ENCODE results near the gene ALKBH8. TPM values are rescaled to one million over a fixed set of nuclear protein-coding genes. Genes with fewer than 3 reads are reported as not detected.
A peak's percentile ranks its signal among the peaks of the same experiment; 100 is the strongest.

Gene ALKBH8, protein sequence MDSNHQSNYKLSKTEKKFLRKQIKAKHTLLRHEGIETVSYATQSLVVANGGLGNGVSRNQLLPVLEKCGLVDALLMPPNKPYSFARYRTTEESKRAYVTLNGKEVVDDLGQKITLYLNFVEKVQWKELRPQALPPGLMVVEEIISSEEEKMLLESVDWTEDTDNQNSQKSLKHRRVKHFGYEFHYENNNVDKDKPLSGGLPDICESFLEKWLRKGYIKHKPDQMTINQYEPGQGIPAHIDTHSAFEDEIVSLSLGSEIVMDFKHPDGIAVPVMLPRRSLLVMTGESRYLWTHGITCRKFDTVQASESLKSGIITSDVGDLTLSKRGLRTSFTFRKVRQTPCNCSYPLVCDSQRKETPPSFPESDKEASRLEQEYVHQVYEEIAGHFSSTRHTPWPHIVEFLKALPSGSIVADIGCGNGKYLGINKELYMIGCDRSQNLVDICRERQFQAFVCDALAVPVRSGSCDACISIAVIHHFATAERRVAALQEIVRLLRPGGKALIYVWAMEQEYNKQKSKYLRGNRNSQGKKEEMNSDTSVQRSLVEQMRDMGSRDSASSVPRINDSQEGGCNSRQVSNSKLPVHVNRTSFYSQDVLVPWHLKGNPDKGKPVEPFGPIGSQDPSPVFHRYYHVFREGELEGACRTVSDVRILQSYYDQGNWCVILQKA
- 10.0 and 11.1 TPM in 2 replicates for total RNA-seq (2014; rRNA removed; shearing (Covaris generic))

DNA sequence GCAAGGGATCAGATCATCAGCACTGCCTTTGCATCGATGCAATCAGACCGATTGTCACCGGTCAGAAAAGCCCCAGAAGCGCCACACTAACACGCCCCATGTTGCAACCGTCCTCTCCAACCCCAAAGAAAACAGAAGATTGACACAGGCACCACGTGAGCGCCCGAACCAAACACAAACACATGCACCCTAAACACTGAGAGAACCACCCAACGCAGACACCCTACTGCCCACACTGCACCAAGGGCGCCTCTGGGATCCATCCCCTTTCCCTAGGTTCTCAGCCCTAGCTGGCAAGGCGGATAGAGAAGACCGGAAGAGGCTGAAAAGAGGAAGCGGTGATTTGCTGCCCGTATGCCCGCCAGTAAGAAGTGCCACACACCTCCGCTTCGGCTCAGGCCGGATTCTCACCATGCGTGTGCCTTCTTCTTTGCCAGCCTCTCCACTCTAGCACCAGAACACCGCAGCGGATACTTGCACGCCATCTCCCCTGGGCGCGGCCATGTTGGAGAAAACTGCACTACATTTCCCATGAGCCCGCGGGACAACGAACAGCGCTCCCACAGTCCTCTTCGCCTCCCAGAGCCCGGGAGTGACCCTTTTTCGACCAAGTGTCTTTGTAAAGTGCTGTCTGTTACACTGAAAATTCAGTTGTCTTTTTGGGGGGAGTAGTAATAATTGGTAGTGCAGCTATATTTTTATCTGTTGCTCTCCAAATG lies at the start of gene ALKBH8:
ALKBH8 (minus strand) TSS at position 517 of the 719 bp plus-strand sequence. CDS start 4,842 bp downstream, outside the sequence.
- DNase-seq (ENCODE audit: low read depth) = peak; percentile 76

DNA sequence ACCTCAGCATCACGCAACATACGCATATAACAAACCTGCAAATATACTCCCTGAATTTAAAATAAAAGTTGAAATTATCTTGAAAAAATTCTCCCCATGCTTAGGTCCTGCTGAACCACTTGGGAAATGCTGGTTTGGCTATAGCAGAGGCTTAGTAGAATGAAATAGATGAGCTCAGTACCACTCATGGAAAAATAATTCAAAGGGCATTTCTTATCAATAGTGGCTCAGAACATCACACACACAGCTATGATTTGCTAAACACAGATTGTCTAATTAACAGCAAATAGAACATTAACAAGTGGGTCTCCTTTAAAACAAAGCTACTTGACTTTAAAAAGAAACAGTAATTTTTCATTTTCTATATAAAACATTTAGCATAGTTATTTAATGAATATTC lies 46.9 kb upstream of the ALKBH8 start:
- DNase-seq (ENCODE audit: low read depth) = no peak

DNA sequence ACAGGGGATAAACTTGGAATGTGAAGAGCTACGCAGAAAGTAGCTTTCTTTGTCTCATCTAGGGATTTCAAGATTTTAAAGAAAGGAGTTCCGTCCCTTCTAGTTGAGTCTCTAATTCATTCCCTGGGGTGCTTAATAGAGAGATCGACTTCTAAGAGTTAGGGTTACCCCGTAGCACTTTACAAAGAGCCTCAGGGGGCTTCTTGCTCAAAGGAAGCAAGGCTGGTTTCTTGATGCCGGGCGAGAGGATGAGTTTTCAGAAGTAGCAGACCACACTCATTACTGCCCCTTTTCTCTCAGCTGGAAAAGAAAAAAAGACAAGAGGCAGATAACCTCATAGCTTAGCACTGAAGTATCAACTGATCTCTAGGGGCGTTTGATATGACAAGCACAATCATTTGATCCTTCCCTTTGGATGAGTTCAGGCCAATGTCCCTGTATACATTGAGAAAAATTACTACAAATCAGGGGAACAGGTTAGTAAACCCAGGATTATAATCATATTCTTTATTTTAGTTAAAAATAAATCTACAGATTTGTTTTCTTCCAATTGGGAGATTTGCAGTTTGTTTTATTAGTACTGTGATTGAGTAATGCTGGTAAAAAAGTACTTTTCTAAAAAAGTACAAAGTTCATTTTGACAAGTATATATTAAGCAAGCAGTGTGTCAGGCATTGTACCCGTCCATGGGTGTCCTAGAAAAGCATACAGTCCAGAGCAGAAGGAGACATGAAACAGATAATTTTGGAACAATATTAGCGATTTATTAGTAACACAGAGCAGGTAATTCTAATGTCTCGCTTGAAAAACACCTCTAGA lies 44.1 kb upstream of the ALKBH8 start:
- no peak for DNase-seq (ENCODE audit: low read depth)

DNA sequence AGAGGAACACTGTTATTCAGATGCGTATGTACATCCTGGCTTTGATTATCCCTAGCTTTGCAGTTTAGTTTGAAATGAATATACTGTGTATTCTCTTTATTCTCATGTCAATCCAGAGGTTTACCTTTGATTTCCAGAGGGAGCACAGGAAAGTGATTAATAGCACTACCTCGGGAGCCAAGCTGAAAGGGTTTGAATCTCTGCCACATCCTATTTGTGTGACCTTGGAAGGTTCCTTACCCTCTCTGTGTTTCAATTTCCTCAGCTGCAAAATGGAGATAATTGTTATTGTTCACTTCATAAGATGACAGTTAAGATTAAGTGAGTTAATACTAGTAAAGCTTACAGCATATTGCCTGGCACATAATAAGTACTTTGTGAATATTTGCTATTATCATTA lies 43.3 kb upstream of the ALKBH8 start:
- no peak for DNase-seq (ENCODE audit: low read depth)

DNA sequence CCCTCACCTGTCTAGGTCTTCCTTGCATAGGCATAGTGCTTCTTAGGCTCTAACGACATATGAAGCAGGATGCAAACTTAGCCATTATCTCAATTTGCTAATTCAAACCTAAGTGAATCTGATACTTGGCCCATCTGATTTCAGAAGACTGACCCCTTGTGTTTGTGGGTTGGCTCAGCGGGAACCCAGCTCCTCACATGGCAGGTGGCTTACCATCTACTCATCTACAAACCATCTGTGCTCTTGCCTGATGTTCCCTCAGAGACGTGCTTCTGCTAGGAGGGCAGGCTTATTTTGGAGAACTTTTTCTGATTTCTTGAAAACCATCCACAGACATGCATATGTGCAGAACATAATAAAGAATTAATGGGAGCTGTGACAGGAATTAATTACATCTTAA lies 40.6 kb upstream of the ALKBH8 start:
- DNase-seq (ENCODE audit: low read depth) = no peak

DNA sequence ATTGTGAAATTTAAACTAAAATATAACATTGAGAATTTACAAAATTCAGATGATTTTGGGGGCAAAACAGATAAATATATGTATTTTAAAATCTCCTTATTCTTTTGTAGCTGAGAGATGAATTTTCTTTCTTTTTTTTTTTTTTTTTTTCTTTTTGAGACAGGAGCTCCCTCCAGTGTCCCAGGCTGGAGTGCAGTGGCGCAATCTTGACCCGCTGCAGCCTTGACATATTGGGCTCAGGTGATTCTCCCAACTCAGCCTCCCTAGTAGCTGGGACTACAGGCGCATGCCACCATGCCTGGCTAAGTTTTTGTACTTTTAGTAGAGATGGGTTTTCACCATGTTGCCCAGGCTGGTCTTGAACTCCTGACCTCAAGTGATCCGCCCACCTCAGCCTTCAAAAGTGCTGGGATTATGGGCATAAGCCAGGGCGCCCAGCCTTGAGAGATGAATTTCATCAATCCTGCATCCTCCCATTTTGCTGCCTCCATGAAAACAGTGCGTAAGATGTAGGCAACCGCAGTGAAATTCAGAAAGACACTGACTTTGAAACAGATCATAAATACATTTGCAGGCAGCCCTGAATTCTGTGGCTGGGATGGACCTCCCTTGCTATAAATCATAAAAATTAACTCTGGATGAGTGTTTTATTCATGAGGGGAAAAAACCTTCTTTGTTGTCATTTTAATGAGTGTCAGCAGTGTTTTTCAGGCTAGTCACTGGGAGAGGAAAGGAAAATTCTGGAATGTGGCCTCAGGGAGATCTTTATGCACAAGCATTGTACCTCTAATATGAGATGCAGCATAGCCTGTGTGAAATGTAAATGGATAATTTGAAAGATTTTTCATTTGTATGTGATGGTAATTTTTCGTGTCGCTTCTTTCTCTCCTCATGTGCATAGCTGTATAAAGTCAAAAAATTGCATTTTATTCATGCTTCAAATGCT lies 39.8 kb upstream of the ALKBH8 start:
- no peak for DNase-seq (ENCODE audit: low read depth)

DNA sequence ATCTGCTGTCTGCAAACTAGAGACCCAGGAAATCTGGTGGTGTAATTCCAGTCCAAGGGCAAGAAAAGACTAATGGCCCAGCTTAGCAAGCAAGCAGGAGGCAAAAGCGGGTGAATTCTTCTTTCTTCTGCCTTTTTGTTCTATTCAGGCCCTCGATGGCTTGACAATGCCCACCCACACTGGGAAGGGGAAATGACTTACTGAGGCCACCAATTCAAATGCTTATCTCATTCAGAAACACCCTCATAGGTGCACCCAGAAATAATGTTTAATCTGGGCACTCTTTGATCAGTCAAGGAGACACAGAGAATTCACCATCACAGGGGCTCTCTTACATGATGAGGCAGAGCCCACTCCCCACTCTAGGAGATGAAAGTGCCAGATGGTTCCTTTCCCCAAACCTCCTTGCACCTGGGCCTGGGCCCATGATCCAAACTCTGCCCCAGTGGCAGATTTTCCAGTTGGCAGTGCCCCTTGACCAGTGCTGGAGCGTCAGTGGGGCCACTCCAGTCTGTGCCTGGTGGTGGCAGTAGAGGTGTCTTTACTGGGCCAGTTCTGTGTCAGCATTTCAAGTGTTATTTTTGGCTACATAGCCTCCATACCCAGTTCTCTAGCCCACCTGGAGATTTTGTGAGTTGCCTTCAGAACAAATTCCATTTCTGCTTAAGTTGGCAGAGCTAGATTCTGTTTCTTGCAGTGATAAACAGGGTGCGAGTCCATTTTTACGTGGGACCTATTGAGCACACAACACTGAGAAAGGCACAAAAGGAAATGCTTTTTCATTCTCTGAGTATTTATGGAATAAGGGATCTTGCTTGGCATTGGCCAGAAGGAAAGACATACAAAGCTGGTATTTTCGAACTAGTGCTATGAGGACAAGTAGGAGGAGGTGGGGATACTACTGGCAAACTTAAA lies 32.9 kb upstream of the ALKBH8 start:
- DNase-seq (ENCODE audit: low read depth) = peak; percentile 42

DNA sequence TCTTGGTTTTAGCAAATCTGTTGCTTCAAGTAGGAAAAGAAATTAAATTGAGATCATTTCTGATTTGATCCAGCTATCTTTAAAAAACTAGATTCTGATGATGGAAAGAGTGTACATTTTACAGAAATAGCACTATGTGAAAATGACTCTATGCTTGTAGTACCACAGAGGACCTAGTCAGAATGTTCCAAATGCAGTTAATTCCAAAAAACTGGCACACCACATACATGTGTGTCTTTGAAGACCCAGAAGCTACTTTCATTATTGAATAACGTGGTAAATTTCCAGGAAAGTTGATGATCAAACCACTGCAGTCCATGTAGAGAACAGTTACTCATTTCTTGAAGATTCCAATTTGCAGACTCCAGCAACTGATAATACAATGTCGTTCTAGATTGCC lies 29.2 kb upstream of the ALKBH8 start:
- DNase-seq (ENCODE audit: low read depth) = no peak

DNA sequence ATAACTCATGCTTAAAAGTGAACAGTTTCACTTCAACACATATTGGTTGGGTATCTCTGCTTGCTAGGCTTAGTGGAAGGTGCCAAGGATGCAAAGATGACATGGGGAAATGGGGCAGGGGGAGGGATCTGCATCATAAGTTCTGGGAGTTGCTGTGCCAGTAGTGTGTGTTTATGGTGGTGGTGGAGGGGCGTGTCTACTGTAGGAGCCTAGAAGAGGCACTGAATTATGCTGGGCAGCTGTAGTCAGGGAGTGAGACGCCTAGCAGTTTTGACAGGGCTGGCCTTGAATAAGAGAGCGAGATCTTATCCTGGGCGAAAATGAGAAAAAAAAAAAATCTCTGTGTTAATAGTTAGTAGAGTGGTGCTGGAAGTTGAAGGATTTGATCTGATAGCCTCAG lies 28.4 kb upstream of the ALKBH8 start:
- DNase-seq (ENCODE audit: low read depth) = no peak

DNA sequence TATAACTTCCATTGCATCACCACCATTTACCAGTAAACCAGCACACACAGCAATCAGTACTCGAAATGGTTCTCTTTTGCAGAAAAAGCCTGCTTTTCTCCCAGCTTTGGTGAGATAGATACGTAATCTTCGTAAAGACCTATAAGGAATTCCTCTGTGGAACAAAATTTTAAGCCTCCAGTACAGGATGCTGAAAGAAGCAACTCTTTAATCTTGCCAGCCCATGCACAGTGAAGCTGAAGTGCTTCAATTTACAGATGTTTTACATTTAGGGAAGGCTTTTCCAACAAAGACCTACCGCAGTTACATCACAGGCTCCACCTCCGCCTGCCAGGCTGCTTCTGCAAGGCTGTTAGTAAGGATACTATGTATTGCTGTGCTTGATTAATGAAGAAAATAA lies 27.3 kb upstream of the ALKBH8 start:
- DNase-seq (ENCODE audit: low read depth) = no peak

DNA sequence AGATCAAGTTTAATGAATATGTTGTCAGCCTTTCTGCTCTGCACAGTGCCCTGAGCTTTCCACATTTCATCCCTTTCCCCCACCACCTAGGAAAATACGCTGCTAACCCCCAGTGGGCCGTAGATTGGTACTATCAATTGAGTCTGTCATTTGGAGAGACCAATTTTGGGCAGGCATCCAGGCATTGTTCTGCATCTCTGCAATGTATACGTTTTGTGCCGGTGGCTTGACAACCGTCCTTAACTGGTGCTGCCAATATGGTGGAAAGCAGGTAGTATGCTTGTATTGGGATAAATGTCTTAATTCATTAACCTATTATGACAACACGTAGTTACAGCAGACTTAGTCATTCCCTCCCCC lies 26.7 kb upstream of the ALKBH8 start:
- DNase-seq (ENCODE audit: low read depth) = no peak

DNA sequence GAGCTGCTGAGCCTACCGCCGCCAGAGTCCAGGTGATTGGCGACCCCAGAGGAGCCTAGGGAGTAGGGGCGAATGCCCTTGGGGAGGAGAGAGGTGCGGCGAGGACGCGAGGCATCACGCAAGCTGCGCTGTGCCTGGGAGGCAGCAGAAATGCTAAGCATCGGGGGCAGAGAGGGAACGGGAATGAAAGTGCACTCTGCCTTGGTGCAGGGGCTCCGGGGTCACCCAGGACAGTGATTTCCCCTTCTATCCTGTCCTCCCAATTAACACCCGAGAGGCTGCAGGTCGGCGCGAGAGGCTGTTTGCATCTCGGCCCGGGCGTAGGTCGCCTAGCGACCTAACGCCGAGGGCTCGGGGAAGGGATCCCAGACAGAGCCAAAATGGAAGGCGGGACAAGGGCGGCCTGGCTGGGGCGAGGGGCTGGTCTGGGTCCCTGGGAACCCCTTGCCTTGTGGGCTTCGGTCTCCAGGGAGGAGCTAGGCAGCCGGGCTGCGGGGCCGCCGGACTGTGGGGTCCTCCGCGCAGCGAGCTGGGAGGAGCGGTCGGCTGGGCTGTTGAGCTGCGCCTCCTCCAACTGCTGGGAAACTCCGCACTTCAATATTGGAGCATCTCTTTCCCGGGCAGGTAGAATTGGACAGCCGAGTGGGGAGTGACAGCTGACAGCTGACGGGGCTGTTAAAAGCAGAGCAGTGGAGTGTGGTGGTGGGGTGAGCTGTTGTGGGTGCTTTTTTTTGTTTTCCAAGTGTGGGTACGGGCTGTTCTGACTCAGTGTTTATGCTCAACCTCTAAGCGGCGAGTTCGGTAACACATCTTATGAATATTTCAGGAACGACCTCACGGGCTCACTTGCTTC lies 26.1 kb upstream of the ALKBH8 start:
- DNase-seq (ENCODE audit: low read depth) = peak; percentile 21

DNA sequence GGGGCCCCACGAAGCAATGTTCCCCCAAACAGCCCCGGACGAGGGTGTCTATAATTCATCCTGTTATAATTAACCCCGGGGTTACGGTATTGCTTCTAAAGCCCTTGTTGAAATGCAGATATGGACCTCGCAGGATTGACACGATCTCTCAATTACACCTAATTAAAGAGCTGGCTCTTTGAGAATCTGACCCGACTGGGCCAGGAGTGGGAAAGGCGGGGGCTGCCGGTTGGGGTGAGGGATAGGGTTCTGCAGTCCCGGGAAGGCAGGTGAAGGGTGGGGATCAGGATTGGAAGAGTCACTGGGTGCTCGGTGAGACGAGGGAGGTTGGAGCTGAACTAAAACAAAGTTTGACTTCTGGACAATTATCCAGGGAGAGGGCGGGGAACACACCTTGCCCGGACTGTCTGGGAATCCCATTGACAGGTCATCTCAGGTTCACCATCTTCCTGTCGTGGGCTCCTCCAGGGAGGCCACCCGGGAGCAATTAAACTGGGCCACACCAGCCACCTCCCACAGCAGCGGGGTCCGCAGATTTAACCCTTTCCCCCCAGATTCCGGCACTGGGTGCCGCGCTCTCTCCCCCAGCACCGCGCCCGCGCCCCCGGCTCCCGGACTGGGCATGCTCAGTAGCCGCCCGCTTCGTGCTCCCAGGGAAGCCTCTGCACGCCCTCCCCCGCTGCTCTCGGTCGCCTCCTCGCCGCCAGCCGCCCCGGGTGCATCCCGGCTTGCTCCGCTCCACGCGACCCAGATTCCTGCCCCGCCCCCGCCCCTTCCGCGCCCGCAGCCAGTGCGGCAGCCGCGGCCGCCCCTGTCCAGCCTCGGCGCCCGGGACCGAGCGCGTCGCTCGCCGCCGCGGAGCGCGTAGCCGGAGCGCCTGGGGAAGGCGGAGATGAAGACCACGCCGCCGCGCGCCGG lies 25.2 kb upstream of the ALKBH8 start, which contains the start of gene ELMOD1:
ELMOD1 (plus strand) TSS at position 688 of the 918 bp plus-strand sequence. CDS start 27,043 bp downstream, outside the sequence.
- peak; percentile 46 for DNase-seq (ENCODE audit: low read depth)

DNA sequence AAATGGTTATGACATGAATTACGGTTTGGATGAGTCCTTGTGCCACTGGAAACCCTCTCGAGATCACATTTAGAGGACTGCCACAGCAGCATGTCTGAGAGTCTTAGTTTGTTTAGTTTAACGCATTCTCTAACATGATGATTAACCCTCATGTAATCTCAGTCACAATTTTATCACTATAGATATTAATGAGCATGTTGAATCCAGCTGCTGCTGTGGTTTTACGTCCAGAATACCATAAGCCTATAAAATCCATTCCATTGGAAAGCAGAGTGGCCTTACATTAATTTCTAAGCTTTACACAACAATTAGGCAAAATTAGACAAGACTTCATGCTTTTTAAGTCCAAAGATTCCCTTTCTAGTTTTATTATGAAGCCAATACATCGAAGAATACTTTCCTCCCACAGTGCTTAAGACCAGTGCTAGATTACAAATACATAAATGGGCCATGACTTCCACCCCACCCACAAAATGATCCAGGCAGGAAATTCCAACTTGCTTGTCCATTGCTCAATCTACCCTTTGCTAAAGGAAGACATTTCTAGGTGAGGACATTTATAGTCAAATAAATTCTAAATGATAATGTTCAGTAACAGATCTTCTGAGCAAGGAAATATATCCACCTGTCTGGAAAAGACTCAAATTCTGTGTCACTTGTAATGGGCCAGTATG lies 21.9 kb upstream of the ALKBH8 start:
- DNase-seq (ENCODE audit: low read depth) = peak; percentile 57

DNA sequence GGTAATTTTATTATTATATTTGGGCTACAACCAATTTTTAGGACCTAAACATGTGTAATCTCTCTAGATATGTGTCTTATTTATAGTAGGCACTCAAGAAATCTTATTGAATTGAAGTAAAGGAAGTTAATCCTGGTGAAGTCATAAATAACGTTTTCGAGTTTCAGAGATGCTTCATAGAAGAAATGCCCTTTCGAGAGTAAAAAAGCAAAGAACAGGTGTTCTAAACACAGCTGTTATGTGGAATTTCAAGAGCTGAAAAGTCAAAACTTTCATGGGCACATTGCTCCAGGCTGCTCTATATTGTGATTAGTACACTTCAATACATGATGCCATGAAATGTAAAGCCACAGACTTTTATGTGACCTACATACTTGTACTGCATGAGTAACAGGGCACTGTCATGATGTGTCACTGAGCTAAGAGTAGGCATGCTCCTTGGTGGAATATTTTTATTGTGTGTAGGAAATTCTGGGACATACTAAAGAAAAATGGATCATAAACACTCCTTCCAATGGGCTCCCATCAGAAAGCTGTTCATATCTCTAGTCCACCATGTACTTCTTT lies 18.2 kb upstream of the ALKBH8 start:
- DNase-seq (ENCODE audit: low read depth) = peak; percentile 52

DNA sequence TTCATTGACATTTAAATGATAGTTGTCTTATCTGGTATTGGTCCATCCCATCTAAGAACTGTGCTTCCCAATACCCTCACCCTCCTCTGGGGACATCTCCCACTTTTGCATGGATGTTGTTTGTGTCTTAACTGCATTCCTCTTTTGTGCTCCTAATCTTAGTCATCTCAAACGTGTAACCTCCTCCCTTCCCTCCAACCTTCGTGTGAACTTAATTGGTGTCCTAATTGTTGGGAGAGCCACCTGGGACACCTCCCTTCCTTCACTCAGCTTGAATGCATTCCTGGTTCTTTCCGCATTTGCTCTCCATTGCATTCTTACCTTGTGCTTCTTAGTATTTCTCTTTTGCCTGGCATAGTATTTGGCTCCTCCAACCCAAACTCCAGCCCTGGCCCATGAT lies 15.6 kb upstream of the ALKBH8 start:
- DNase-seq (ENCODE audit: low read depth) = no peak

All from M059J (cell line).